ENCODE measurements around the gene SLC35E2B. TPM values are rescaled to one million over a fixed set of nuclear protein-coding genes. Genes with fewer than 3 reads are reported as not detected.
A peak's percentile ranks its signal among the peaks of the same experiment; 100 is the strongest.
"Not testable (repeated sequence)": the region's sequence is repeated elsewhere in the genome, so short reads cannot be mapped to it uniquely, and the experiment has no call there.

The SLC35E2B gene
- total RNA-seq, 1 donor = 61.9 TPM

DNA sequence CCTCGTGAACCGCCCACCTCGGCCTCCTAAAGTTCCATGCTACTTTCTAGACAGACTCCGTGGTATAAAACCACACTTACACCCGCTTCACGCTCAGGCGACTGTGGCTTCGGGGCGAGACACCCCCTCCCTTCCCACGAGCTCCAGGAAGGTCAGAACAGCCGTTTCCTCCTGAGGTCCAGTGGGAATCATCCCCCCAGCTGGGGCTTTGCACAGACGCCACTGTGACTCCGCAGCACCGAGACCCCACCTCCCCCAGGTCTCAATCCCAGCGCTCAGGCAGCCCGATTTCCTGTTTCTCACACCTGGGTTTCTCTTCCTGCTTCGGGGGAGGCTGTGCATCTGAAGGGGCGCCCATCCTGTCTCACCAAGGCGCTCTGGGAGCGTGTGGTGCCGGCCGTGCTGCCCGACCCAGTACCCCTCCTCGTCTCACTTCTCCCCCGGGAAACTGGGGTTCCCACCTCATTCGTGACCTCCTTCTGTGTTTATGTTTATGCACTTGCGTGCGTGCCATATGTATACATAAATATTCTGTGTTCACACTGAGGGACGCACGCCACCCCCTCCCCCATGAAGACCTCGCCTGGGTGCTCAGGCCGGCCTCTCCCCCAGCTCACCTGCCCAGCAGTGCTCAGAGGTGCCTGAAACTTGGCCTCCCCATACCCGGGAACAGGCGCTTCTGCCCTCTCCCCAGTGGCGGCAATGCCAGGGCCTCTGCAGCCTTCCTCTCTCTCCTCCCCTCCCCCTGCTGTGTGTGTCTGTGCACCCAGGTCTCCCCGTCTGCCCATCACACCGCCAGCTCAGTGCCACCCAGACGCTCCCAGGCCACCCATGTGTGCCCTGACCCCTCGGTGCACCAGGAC lies 14.6 kb downstream of the SLC35E2B start:
- peak in 2 of 3 donors; percentile 44 to 51 for DNase-seq (ENCODE audit: low read depth in 2 of 3, low spot score in 2 of 3)

- not testable (repeated sequence) for DNase-seq (ENCODE audit: low read depth in 2 of 3, low spot score in 2 of 3)
These were observed 16.5 kb downstream of the SLC35E2B start for GRCh38 chr1:1676087-1676486.

DNA sequence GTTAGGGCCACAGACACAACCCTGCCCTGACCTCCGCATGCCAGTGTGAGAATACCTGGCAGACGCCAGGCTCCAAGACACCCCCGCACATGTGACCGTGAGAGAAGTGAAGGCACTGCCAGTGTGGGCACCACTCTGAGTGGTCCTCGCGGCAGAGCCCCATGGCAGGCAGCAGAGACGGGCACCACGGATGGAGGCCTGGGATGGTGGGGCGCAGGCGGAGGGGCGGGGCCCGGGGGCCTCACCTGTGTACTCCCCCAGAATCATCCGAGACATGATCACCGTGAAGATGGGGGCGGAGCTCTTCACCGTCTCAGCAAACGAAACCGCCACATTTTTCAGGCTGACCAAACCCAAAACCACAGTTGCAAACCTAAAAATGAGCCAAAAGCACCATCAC lies 17.4 kb downstream of the SLC35E2B start:
- not testable (repeated sequence) for DNase-seq (ENCODE audit: low read depth in 2 of 3, low spot score in 2 of 3)

- DNase-seq (ENCODE audit: low read depth in 2 of 3, low spot score in 2 of 3) = not testable (repeated sequence)
These were observed 17.8 kb downstream of the SLC35E2B start for GRCh38 chr1:1674806-1675205.

GRCh38 chr1:1672181-1672965 lies 20.2 kb downstream of the SLC35E2B start:
- no peak for DNase-seq (ENCODE audit: low read depth in 2 of 3, low spot score in 2 of 3)

DNA sequence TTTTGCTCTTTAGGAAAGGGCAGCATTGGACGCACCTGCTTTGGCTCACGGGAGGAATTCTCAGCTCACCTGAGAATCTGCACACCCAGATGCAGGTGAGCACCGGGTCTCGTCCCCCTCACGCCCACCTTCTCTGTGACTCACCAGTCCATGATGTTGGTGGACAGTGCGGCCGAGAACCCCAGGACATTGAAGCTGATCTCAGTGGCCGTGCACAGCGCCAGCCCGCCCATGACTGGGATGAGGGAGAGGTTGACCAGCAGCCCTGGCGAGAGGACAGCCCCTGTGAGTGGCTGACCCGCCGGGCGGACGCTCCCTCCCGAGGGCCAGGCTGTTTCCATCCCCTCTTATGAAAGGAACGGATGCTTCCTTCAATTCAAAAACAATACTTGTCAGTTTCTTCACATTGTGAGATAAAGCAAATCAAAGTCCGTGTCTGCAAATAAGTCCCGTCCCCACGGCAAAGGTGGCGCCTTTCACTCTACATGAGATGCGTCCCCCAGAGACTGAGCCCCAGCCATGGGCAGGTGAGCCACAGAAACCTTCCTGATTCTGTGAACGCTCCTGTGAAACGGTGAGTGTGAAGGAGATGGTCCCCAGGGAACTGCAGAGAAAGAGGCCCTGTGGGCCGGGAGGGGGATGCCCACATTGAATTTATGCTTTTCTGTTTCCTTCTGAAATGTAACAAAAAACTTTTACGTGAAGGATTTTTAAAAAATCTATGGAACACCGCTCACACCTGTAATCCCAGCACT lies 21.1 kb downstream of the SLC35E2B start:
- no peak for DNase-seq (ENCODE audit: low read depth in 2 of 3, low spot score in 2 of 3)

- DNase-seq (ENCODE audit: low read depth in 2 of 3, low spot score in 2 of 3) = no peak
These were observed 21.7 kb downstream of the SLC35E2B start for GRCh38 chr1:1670866-1671265.

GRCh38 chr1:1669468-1670440 lies 22.8 kb downstream of the SLC35E2B start:
- no peak for DNase-seq (ENCODE audit: low read depth in 2 of 3, low spot score in 2 of 3)

GRCh38 chr1:1666526-1666925 lies 26.1 kb downstream of the SLC35E2B start:
- DNase-seq (ENCODE audit: low read depth in 2 of 3, low spot score in 2 of 3) = no peak

DNA sequence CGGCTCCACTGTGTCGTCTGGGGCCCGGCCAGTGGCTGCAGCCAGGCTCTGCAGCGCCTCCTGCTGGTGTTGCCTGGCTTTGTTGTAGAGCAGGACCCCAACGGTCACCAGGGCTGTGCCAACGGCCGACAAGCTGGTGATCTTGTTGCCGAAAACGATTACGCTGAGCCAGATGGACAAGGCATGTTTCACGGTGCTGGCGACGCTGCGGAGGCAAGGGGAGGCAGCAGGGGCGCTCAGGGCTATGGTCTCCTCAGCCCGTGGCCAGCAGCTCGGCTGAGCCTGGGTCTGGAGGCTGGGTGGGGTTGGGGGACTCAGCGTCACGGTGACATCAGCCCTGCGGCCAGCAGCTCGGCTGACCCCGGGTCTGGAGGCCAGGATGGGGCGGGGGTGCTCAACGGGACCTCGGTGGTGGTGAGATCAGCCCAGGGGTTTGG lies 26.8 kb downstream of the SLC35E2B start:
- DNase-seq (ENCODE audit: low read depth in 2 of 3, low spot score in 2 of 3) = peak in 2 of 3 donors; percentile 7 to 14

GRCh38 chr1:1664941-1665814 lies 27.4 kb downstream of the SLC35E2B start:
- DNase-seq (ENCODE audit: low read depth in 2 of 3, low spot score in 2 of 3) = no peak

DNA sequence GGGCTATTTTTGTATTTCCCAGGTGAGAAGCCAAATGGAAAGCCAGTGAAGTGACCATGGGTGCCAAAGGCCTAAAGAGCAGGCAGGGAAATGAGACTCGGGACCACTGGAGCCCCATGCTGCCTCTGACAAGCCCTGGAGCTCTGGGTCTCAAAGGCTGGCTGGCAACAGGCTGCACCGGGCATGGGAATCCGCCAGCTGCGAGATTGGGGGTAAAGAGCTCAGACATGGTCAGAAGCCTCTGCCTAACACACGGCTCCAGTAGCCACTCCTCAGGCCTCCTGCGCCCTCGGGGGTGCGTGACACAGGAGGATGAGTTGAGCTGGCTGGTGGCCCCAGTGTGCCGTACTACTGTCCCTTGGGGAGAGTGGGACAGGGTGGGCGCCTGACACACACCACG lies 28.3 kb downstream of the SLC35E2B start:
- not testable (repeated sequence) for DNase-seq (ENCODE audit: low read depth in 2 of 3, low spot score in 2 of 3)

DNA sequence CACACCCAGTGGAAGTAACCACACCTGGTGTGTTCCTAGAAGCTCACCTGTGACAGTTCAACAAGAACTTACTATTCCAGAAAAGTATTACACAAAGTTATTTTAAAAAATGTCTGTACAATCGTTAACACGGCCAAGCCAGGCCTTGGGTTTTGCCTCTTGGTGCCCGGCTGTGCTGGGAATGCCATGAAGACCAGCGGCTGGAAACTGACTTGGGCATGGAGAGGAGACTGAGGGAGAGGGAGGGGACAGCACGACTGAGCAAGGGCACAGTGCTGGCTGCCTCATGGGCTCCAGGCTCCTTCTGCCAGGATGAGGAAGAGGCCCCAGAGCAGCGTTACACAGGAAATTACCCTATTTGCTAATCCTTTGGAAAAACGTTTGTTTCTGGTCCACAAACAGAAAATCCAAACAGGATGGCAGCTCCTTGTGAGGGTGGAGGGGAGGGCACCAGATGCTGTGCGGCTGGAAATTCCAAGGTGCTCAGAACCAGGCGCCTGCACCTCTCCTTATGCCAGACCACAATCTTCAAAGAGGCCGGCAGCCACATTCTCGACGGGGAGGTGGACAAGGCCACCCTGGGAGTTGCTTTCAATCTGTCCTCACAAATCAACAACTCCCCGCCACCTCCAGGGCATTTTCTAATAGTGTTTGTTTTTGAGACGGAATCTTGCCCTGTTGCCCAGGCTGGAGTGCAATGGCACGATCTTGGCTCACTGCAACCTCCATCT lies 29.6 kb downstream of the SLC35E2B start:
- not testable (repeated sequence) for DNase-seq (ENCODE audit: low read depth in 2 of 3, low spot score in 2 of 3)

DNA sequence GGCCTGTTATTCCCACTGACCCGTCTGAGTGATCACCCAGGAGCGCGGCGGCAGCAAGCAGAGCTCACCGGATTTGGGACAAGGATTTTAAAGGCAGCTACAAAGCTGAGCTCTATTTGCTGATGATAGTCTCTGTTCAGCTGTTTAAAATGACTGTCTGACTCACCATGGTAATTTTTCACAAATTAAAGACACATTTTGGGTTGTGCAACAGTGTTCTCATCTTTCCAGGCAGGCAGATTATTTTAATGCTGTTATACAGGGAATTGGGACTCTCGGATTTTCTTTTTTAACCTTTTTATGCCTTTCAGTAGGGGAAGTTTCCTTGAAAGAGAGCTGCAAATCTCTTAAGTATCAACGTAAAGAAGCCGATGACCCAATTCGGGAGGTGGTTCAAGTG lies 30.2 kb downstream of the SLC35E2B start:
- not testable (repeated sequence) for DNase-seq (ENCODE audit: low read depth in 2 of 3, low spot score in 2 of 3)

- DNase-seq (ENCODE audit: low read depth in 2 of 3, low spot score in 2 of 3) = peak; percentile 96 to 99 (median 98)
These were observed 33.7 kb downstream of the SLC35E2B start, which contains the start of gene CDK11B for GRCh38 chr1:1658583-1659549. Gene CDK11B, minus strand, starts transcription at chr1:1659004. Its CDS starts 1,519 bp downstream, at chr1:1657485.

- DNase-seq (ENCODE audit: low read depth in 2 of 3, low spot score in 2 of 3) = not testable (repeated sequence)
These were observed 44.3 kb downstream of the SLC35E2B start for GRCh38 chr1:1648265-1648664.

Measured in hematopoietic multipotent progenitor cell (in vitro differentiated cells).